ENCODE measurements around the gene DEAF1.
A peak's percentile ranks its signal among the peaks of the same experiment; 100 is the strongest.

The DEAF1 gene

GRCh38 chr11:721247-721740 lies 26.3 kb upstream of the DEAF1 start:
- DNase-seq, result no peak

- peak; percentile 62 for DNase-seq
Measured at GRCh38 chr11:720642-721246, 25.7 kb upstream of the DEAF1 start.

- no peak for DNase-seq
Measured at GRCh38 chr11:720017-720641, 25.1 kb upstream of the DEAF1 start.

GRCh38 chr11:719214-720016 lies 24.4 kb upstream of the DEAF1 start:
- DNase-seq, result no peak

GRCh38 chr11:714436-714835 lies 19.4 kb upstream of the DEAF1 start:
- DNase-seq, result no peak

GRCh38 chr11:709109-709997 lies 14.3 kb upstream of the DEAF1 start:
- DNase-seq, result no peak

- DNase-seq, result no peak
Measured at GRCh38 chr11:708511-708910, 13.5 kb upstream of the DEAF1 start.

GRCh38 chr11:707817-708420 lies 12.9 kb upstream of the DEAF1 start:
- DNase-seq, result no peak

- DNase-seq, result no peak
Measured at GRCh38 chr11:706957-707816, 12.2 kb upstream of the DEAF1 start.

GRCh38 chr11:706439-706956 lies 11.5 kb upstream of the DEAF1 start:
- DNase-seq, result no peak

GRCh38 chr11:705646-706438 lies 10.8 kb upstream of the DEAF1 start, which contains the start of gene EPS8L2:
Gene EPS8L2, plus strand, starts transcription at chr11:706231. Its CDS starts 3,177 bp downstream, at chr11:709408.
- DNase-seq, result no peak

GRCh38 chr11:704781-705645 lies 10.0 kb upstream of the DEAF1 start:
- no peak for DNase-seq

GRCh38 chr11:704228-704674 lies 9.2 kb upstream of the DEAF1 start:
- no peak for DNase-seq

- no peak for DNase-seq
Measured at GRCh38 chr11:703506-703905, 8.5 kb upstream of the DEAF1 start.

GRCh38 chr11:702462-703461 lies 7.7 kb upstream of the DEAF1 start:
- DNase-seq, result no peak

GRCh38 chr11:701741-702461 lies 6.9 kb upstream of the DEAF1 start:
- DNase-seq, result no peak

GRCh38 chr11:699753-700152 lies 4.7 kb upstream of the DEAF1 start:
- DNase-seq, result no peak

Data from stimulated activated CD4-positive, alpha-beta T cell treated with anti-CD3 and anti-CD28 coated beads, Interleukin-4, amount 100 ng/mL, for 24 hours (primary cell).